SK-N-SH (cell line): ENCODE data around the gene BICC1. TPM values are rescaled to one million over a fixed set of nuclear protein-coding genes. Genes with fewer than 3 reads are reported as not detected.

ENCODE experiments used
- CTCF ChIA-PET: fragments of 300-600, 350-600 bp; formaldehyde crosslinking; extraction: SDS; loops from one replicate; lab custom pipeline; 2021; lab: Yijun Ruan, JAX
- POLR2A ChIA-PET: fragments of 350-600 bp; sonication (Branson Sonifier 250); formaldehyde crosslinking; extraction: SDS; loops from one replicate; lab custom pipeline; 2020; ENCODE audit warnings: antibody characterized with exemption, inconsistent platforms; lab: Yijun Ruan, JAX
- DNase-seq: peaks from one replicate; pipeline ENCODE4 v3.0.0; 2012
- H2AFZ ChIP-seq: fragments of 200-600 bp; sonication (generic); 2 replicates; pipeline ENCODE4 v1.8.1; 2016; ENCODE audit warnings: antibody characterized with exemption, mild to moderate bottlenecking, low read depth
- H3F3A ChIP-seq: fragments of 200-600 bp; sonication (generic); replicated peaks from 2 replicates; pipeline ENCODE3; 2016; ENCODE audit warnings: antibody characterized with exemption, mild to moderate bottlenecking; ENCODE audit not compliant: insufficient read depth
- H3K27ac ChIP-seq, 2 experiments: fragments of 200-500 bp in 1 of 2; fragments of 200-600 bp in 1 of 2; sonication (Bioruptor generic) in 1 of 2; sonication (generic), shearing (Covaris generic) in 1 of 2; 2 replicates each; pipeline versions ENCODE4 v1.5.1 to v1.6.1; 2014 to 2016; ENCODE audit warnings: low read depth in 2 of 2, inconsistent platforms in 1 of 2, low read length in 1 of 2, mild to moderate bottlenecking in 1 of 2, mixed read lengths in 1 of 2
- H3K27me3 ChIP-seq: fragments of 200-600 bp; sonication (generic), shearing (Covaris generic); 2 replicates; pipeline ENCODE4 v1.6.1; 2016; ENCODE audit warnings: mixed run types; ENCODE audit not compliant: insufficient read depth
- H3K36me3 ChIP-seq, 2 experiments: fragments of 200-500 bp in 1 of 2; fragments of 200-600 bp in 1 of 2; sonication (Bioruptor generic) in 1 of 2; sonication (generic) in 1 of 2; replicated peaks in 1 of 2; 2 replicates each; pipeline versions ENCODE3 to v1.5.1; 2014 to 2016; ENCODE audit warnings: low read length in 1 of 2, mild to moderate bottlenecking in 1 of 2; ENCODE audit not compliant: insufficient read depth in 2 of 2, control insufficient read depth in 1 of 2
- H3K4me1 ChIP-seq, 2 experiments: fragments of 200-500 bp in 1 of 2; fragments of 200-600 bp in 1 of 2; sonication (Bioruptor generic) in 1 of 2; sonication (generic), shearing (Covaris generic) in 1 of 2; 2 replicates each; pipeline versions ENCODE4 v1.5.1 to v1.6.1; 2014 to 2016; ENCODE audit warnings: low read depth in 1 of 2, low read length in 1 of 2, mixed run types in 1 of 2; ENCODE audit not compliant: insufficient read depth in 2 of 2, control insufficient read depth in 1 of 2
- H3K4me2 ChIP-seq: fragments of 200-600 bp; sonication (generic), shearing (Covaris generic); 2 replicates; pipeline ENCODE4 v1.6.1; 2017; ENCODE audit warnings: mixed run types
- H3K4me3 ChIP-seq, 2 experiments: fragments of 200-500 bp in 1 of 2; fragments of 200-600 bp in 1 of 2; sonication (Bioruptor generic) in 1 of 2; sonication (generic), shearing (Covaris generic) in 1 of 2; 2 replicates each; pipeline versions ENCODE4 v1.5.1 to v1.8.1; 2014 to 2016; ENCODE audit warnings: low read depth in 2 of 2, inconsistent platforms in 1 of 2, low read length in 1 of 2, mild to moderate bottlenecking in 1 of 2, mixed read lengths in 1 of 2, moderate library complexity in 1 of 2
- H3K79me2 ChIP-seq: fragments of 200-600 bp; sonication (generic); 2 replicates; pipeline ENCODE4 v1.8.1; 2017; ENCODE audit warnings: mild to moderate bottlenecking; ENCODE audit not compliant: insufficient read depth
- H3K9ac ChIP-seq: fragments of 200-600 bp; sonication (generic); 2 replicates; pipeline ENCODE4 v1.6.1; 2017; ENCODE audit warnings: mixed run types
- H3K9me2 ChIP-seq: fragments of 200-600 bp; sonication (generic); 2 replicates; pipeline ENCODE4 v1.6.1; 2017; ENCODE audit warnings: mixed run types
- H3K9me3 ChIP-seq: fragments of 200-600 bp; sonication (generic); 2 replicates; pipeline ENCODE4 v1.6.1; 2017; ENCODE audit warnings: mixed run types, mild to moderate bottlenecking, moderate library complexity
- H4K20me1 ChIP-seq: fragments of 200-600 bp; sonication (generic); 2 replicates; pipeline ENCODE4 v1.6.1; 2017; ENCODE audit warnings: mild to moderate bottlenecking, mixed run types; ENCODE audit not compliant: insufficient read depth
- ELF1 ChIP-seq: IDR thresholded peaks from 2 replicates; pipeline ENCODE4 v1.4.0; 2012
- EP300 ChIP-seq, 2 experiments: IDR thresholded peaks; 2 replicates each; pipeline versions ENCODE4 v1.4.0 to v1.6.1; 2012; ENCODE audit warnings: borderline replicate concordance in 1 of 2, low read depth in 1 of 2, low read length in 1 of 2
- EZH2phosphoT487 ChIP-seq: fragments of 200-600 bp; sonication (generic); IDR thresholded peaks from 2 replicates; pipeline ENCODE4 v1.6.1; 2017; ENCODE audit warnings: low read depth, mixed run types, mild to moderate bottlenecking, antibody characterized with exemption, moderate library complexity, borderline replicate concordance
- FOXJ3 ChIP-seq: sonication (generic); formaldehyde crosslinking; IDR thresholded peaks from 2 replicates; pipeline ENCODE4 v1.5.1; 2020; ENCODE audit warnings: mild to moderate bottlenecking, missing genetic modification reagents
- GATA2 ChIP-seq: sonication (generic); formaldehyde crosslinking; IDR thresholded peaks from 2 replicates; pipeline ENCODE4 v1.5.0; 2020; ENCODE audit warnings: mild to moderate bottlenecking, missing genetic modification reagents
- JUND ChIP-seq: IDR thresholded peaks from 2 replicates; pipeline ENCODE4 v1.4.0; 2012
- MEF2A ChIP-seq: IDR thresholded peaks from 2 replicates; pipeline ENCODE4 v1.4.0; 2012; ENCODE audit warnings: low read depth, borderline replicate concordance
- MXI1 ChIP-seq: IDR thresholded peaks from 2 replicates; pipeline ENCODE4 v1.6.1; 2012; ENCODE audit warnings: mild to moderate bottlenecking, low read depth, low read length, improper control_type of control experiment
- NFIC ChIP-seq: IDR thresholded peaks from 2 replicates; pipeline ENCODE4 v1.4.0; 2012; ENCODE audit warnings: borderline replicate concordance
- POLR2AphosphoS5 ChIP-seq: IDR thresholded peaks from 2 replicates; pipeline ENCODE4 v1.6.1; 2012; ENCODE audit warnings: low read depth, low read length
- RAD21 ChIP-seq: IDR thresholded peaks from 2 replicates; pipeline ENCODE4 v1.6.1; 2012; ENCODE audit warnings: mild to moderate bottlenecking, low read length
- RFX5 ChIP-seq: IDR thresholded peaks from 2 replicates; pipeline ENCODE4 v1.6.1; 2012; ENCODE audit warnings: mild to moderate bottlenecking, improper control_type of control experiment, low read length
- SIN3A ChIP-seq: IDR thresholded peaks from 2 replicates; pipeline ENCODE4 v1.6.1; 2012; ENCODE audit warnings: low read depth, mild to moderate bottlenecking, low read length, moderate library complexity, borderline replicate concordance
- TAF1 ChIP-seq: IDR thresholded peaks from 2 replicates; pipeline ENCODE4 v1.6.1; 2012; ENCODE audit warnings: low read depth, mild to moderate bottlenecking, low read length, moderate library complexity, borderline replicate concordance
- TCF12 ChIP-seq: IDR thresholded peaks from 2 replicates; pipeline ENCODE4 v1.4.0; 2012
- YY1 ChIP-seq: IDR thresholded peaks from 2 replicates; pipeline ENCODE4 v1.4.0; 2012; ENCODE audit warnings: low read depth, mild to moderate bottlenecking
- WGBS: methylation state at CpG from one replicate; pipeline ENCODE4 v1.1.6; 2017; ENCODE audit warnings: low lambda C conversion rate; 5-methylcytosine and 5-hydroxymethylcytosine counted together
- polyA plus RNA-seq, 3 experiments: library from polyadenylated mRNA; depleted of rRNA; stranded (reverse); fragments of >200 nt; gene quantifications; 2 replicates each; pipeline ENCODE4 v1.2.3, GENCODE V29; 2012
- TF ChIP-seq, protein P1 (sequence below): IDR thresholded peaks from 2 replicates; pipeline ENCODE4 v1.4.0; 2012; ENCODE audit warnings: low read depth
- TF ChIP-seq, protein P2 (sequence below): IDR thresholded peaks from 2 replicates; pipeline ENCODE4; 2012
- TF ChIP-seq, protein P3 (sequence below): IDR thresholded peaks from 2 replicates; pipeline ENCODE4 v1.6.1; 2012; ENCODE audit warnings: mild to moderate bottlenecking, low read depth, low read length, moderate library complexity

BICC1 gene
- polyA plus RNA-seq, 1 of the 3 experiments (the other 2 are of a cell fraction) = 1.5 TPM

DNA sequence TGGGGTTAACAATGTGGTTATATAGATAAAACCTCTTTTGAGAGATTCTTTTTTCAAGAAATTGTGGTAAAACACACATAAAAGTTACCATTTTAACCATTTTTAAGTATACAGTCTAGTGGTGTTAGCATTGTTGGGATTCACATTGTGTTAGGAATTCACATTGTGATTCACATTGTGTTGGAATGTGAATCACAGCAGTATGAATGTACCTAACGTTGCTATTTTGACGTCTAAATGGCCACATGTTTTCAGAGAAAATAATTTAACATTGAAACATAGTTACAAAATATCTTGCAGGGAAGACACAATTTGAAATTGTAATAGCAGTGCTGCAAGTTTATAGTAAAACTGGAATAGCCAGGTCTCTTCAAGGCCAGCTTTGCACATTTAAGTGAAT, 129.0 kb downstream of the BICC1 start (continued):
- TF ChIP-seq MXI1 (no peak), POLR2AphosphoS5 (no peak), TCF12 (peak; percentile 61), FOXJ3 (CRISPR knock-in tag) (no peak), TAF1 (no peak), RAD21 (no peak), NFIC (no peak), YY1 (no peak)
- TF ChIP-seq, protein P1, sequence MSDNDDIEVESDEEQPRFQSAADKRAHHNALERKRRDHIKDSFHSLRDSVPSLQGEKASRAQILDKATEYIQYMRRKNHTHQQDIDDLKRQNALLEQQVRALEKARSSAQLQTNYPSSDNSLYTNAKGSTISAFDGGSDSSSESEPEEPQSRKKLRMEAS = no peak
- TF ChIP-seq, protein P2, sequence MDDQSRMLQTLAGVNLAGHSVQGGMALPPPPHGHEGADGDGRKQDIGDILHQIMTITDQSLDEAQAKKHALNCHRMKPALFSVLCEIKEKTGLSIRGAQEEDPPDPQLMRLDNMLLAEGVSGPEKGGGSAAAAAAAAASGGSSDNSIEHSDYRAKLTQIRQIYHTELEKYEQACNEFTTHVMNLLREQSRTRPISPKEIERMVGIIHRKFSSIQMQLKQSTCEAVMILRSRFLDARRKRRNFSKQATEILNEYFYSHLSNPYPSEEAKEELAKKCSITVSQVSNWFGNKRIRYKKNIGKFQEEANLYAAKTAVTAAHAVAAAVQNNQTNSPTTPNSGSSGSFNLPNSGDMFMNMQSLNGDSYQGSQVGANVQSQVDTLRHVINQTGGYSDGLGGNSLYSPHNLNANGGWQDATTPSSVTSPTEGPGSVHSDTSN = peak; percentile 21; the same call in 1 of the 2 replicates
- TF ChIP-seq, all 33 proteins: peak for 6

DNA sequence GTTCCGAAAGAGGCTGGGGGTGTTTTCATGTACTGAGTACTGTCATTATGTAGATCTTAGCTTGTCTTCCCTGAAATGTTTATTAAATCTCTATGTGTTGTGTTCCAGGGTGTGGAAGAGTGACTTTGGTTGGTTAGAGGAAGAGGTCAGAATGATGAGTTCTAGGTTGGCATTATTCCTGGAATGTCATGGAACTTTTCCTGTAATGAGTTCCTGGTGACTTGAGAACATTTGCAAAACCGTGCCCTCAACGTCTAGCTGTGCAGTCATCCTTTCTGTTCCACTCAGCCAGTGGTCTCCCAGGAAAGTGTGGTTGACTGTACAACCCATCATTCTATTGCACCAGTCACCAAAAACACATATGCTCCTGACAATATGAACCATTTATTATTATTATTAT, 129.6 kb downstream of the BICC1 start:
- Histone ChIP-seq H3K9me3 (no peaks in the 10 kb centered on the region), H2AFZ (no peak overlapping the region), H3K27me3 (no peaks in the 10 kb centered on the region), H3K79me2 (no peaks in the 10 kb centered on the region), H3K9ac (peak overlapping the region; percentile 54; the same call in 1 of the 2 replicates), H3F3A (peaks cover 25% of the 10 kb centered on the region), H3K9me2 (no peaks in the 10 kb centered on the region), H4K20me1 (no peaks in the 10 kb centered on the region), H3K36me3 (no peaks in the 10 kb centered on the region), H3K4me2 (peak overlapping the region; percentile 67), H3K4me3 (no peak overlapping the region), H3K27ac (peak overlapping the region; percentile 86 to 88), H3K4me1 (peaks cover 21 to 49% of the 10 kb centered on the region in 2 experiments)
- DNase-seq = no peak
- WGBS = 52% methylated on average over 3 of the region's 3 CpGs
- ChIA-PET CTCF (interaction anchor here (1.0 to 8.1 kb wide), 8 partner anchors 8 to 251 kb away, joined by 3 to 73 read pairs (median 10); no protein-coding TSS in a partner anchor), POLR2A (no interaction called here)
- TF ChIP-seq ELF1 = no peak
- no peak for TF ChIP-seq MEF2A
- TF ChIP-seq EZH2phosphoT487 = no peak
- no peak for TF ChIP-seq FOXJ3 (CRISPR knock-in tag)
- TF ChIP-seq RFX5 = no peak

DNA sequence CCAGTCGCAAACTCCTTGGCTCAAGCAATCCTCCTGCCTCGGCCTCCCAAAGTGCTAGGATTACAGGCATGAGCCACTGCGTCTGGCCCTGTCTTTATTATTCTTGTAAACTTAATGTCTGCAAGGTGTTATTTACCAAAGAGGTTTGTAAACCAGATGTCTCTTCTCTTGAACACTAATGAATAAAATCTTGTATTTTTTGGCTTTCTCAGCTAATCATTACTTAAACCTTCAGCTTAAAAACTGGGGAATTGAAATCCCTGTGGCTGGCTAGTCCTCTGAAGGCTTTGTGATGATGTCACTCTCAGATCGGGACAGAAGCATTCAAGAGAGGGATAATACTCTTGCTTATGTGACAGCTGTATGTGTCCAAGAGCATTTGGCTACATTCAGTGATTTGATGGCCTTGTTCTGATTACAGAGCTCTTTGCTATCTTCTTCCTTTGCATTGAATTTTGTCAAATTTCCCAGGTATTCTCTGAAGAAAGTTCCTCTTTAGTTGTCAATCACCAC, 130.3 kb downstream of the BICC1 start:
- ChIA-PET CTCF (interaction anchor here (0.8 to 8.1 kb wide), 7 partner anchors 11 to 252 kb away, joined by 3 to 73 read pairs (median 3); no protein-coding TSS in a partner anchor), POLR2A (no interaction called here)
- no peak overlapping the region for H2AFZ ChIP-seq
- no peaks in the 10 kb centered on the region for H3K36me3 ChIP-seq
- no peaks in the 10 kb centered on the region for H3K9me3 ChIP-seq
- peak overlapping the region in 1 of 2 experiments; percentile 86; a peak in 2 of 4 replicates for H3K27ac ChIP-seq
- no peak overlapping the region for H3K9ac ChIP-seq
- no peak overlapping the region for H3K4me2 ChIP-seq
- H3K9me2 ChIP-seq = no peaks in the 10 kb centered on the region
- H4K20me1 ChIP-seq = no peaks in the 10 kb centered on the region
- no peak for DNase-seq
- H3K4me1 ChIP-seq = peaks cover 28 to 56% of the 10 kb centered on the region in 2 experiments
- H3K27me3 ChIP-seq = no peaks in the 10 kb centered on the region
- H3K79me2 ChIP-seq = no peaks in the 10 kb centered on the region
- H3F3A ChIP-seq = peaks cover 24% of the 10 kb centered on the region
- H3K4me3 ChIP-seq = no peak overlapping the region
- WGBS = 61% methylated on average over 4 of the region's 4 CpGs
- TF ChIP-seq, protein P3, sequence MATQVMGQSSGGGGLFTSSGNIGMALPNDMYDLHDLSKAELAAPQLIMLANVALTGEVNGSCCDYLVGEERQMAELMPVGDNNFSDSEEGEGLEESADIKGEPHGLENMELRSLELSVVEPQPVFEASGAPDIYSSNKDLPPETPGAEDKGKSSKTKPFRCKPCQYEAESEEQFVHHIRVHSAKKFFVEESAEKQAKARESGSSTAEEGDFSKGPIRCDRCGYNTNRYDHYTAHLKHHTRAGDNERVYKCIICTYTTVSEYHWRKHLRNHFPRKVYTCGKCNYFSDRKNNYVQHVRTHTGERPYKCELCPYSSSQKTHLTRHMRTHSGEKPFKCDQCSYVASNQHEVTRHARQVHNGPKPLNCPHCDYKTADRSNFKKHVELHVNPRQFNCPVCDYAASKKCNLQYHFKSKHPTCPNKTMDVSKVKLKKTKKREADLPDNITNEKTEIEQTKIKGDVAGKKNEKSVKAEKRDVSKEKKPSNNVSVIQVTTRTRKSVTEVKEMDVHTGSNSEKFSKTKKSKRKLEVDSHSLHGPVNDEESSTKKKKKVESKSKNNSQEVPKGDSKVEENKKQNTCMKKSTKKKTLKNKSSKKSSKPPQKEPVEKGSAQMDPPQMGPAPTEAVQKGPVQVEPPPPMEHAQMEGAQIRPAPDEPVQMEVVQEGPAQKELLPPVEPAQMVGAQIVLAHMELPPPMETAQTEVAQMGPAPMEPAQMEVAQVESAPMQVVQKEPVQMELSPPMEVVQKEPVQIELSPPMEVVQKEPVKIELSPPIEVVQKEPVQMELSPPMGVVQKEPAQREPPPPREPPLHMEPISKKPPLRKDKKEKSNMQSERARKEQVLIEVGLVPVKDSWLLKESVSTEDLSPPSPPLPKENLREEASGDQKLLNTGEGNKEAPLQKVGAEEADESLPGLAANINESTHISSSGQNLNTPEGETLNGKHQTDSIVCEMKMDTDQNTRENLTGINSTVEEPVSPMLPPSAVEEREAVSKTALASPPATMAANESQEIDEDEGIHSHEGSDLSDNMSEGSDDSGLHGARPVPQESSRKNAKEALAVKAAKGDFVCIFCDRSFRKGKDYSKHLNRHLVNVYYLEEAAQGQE = no peak
- TF ChIP-seq EP300 (IDR thresholded peaks at IDR 0.05; ENCODE audit: borderline replicate concordance in 1 of 2, low read depth in 1 of 2, low read length in 1 of 2) (no peak), ELF1 (no peak), SIN3A (no peak), JUND (no peak), GATA2 (no peak), MEF2A (no peak), RAD21 (no peak)
- TF ChIP-seq, protein P2 = no peak
